BLaER1 treated with 17β-estradiol and CSF1 and Interleukin-3, amounts not matched to agents 10 nM and 100 nM (cell line): Measurements from ENCODE around the gene OSBPL9.
A peak's percentile ranks its signal among the peaks of the same experiment; 100 is the strongest.

Experiments used
- H3K27ac ChIP-seq, 11 experiments: shearing (Covaris generic); formaldehyde crosslinking; 2 replicates each; pipeline ENCODE4 v1.8.1; 2022
- H3K27me3 ChIP-seq, 11 experiments: shearing (Covaris generic); formaldehyde crosslinking; 2 replicates each; pipeline ENCODE4 v1.8.1; 2022
- H3K36me3 ChIP-seq, 11 experiments: shearing (Covaris generic); formaldehyde crosslinking; 2 replicates each; pipeline ENCODE4 v1.8.1; 2022
- H3K4me1 ChIP-seq, 10 experiments: shearing (Covaris generic); formaldehyde crosslinking; 2 replicates each; pipeline ENCODE4 v1.8.1; 2022
- H3K4me2 ChIP-seq, 11 experiments: shearing (Covaris generic); formaldehyde crosslinking; 2 replicates each; pipeline ENCODE4 v1.8.1; 2022
- H3K4me3 ChIP-seq, 10 experiments: shearing (Covaris generic); formaldehyde crosslinking; 2 replicates each; pipeline ENCODE4 v1.8.1; 2022
- H3K9ac ChIP-seq, 11 experiments: shearing (Covaris generic); formaldehyde crosslinking; 2 replicates each; pipeline ENCODE4 v1.8.1; 2022
- H3K9me3 ChIP-seq, 11 experiments: shearing (Covaris generic); formaldehyde crosslinking; replicated peaks in 1 of 11; 2 replicates each; pipeline ENCODE4 v1.8.1; 2022
- H4K20me1 ChIP-seq, 11 experiments: shearing (Covaris generic); formaldehyde crosslinking; 2 replicates each; pipeline ENCODE4 v1.8.1; 2022
- Cebpa-rat ChIP-seq, 11 experiments: shearing (Covaris generic); IDR thresholded peaks; 2 replicates each; pipeline ENCODE4 v1.8.1; 2022

OSBPL9 gene

DNA sequence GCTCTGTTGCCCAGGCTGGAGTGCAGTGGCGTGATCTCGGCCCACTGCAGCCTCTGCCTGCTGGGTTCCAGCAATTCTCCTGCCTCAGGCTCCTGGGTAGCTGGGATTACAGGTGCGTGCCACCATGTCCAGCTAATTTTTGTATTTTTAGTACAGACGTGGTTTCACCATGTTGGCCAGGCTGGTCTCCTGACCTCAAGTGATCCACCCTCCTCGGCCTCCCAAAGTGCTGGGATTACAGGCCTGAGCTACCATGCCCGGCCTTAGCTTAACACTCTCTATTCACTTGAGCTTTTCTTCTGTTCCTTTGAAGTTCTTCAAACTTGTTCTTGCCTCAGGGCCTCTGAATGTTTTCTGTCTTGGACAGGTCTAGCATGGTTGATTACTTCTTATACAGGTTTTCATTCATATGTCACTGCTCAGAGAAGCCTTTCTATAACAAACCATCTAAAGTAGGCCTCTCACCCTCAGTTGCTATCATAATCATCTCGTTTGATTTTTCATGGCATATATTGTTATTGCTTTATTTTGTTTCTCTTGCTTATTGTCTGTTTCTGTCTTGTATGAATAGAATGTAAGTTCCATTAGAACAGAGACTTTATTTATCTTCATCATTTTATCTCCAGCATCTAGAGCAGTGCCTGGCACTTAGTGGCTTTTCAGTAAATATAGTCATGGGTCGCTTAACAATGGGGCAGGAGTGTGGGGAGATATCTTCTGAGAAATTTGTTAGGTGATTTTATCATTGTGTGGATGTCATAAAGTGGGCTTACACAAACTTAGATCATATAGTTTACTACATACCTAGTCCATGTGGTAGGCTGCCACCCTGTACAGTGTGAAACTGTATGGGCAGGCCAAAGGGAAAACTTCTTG, 12.1 kb downstream of the OSBPL9 start:
- Histone ChIP-seq H3K9ac (no peak overlapping the region), H3K4me1 (peaks cover 4 to 23% (median 14%) of the 10 kb centered on the region in 10 experiments; a peak in 17 of 20 replicates)
- TF ChIP-seq Cebpa-rat (IDR thresholded peaks at IDR 0.05): no peak

DNA sequence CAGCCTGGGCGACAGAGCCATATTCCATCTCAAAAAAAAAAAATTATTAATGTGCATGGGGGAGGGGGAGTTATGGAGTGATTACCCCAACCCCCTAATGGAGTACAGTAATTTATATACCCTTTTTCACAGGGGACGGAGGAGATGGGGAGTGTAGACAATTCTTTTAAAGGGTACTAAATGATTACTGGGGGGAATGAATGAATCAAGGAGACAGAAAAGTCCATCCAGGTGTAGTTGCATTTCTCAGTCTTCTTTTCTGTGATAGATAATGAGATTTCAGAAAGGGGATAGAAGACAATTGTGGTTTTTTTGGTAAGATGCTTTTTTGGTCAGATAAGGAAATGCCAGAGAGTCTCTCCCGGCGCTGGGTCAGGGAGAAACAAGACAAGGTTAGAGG, 13.0 kb downstream of the OSBPL9 start:
- TF ChIP-seq Cebpa-rat (IDR thresholded peaks at IDR 0.05): no peak
- H3K27ac ChIP-seq: no peak overlapping the region
- H3K9me3 ChIP-seq: no peaks in the 10 kb centered on the region
- no peak overlapping the region for H3K9ac ChIP-seq
- H3K4me3 ChIP-seq: no peak overlapping the region
- no peak overlapping the region for H3K4me2 ChIP-seq
- peaks cover 8 to 24% (median 16%) of the 10 kb centered on the region in 10 experiments; a peak in 19 of 20 replicates for H3K4me1 ChIP-seq
- H3K36me3 ChIP-seq: peaks cover 0 to 6% (median 0%) of the 10 kb centered on the region in 11 experiments; a peak in 4 of 22 replicates
- H3K27me3 ChIP-seq: no peaks in the 10 kb centered on the region
- peaks cover 0 to 53% (median 5%) of the 10 kb centered on the region in 11 experiments; a peak in 8 of 22 replicates for H4K20me1 ChIP-seq

More for the DNA sequence above, 12.1 kb downstream of the OSBPL9 start:
- H3K27ac ChIP-seq: no peak overlapping the region
- H3K9me3 ChIP-seq: no peaks in the 10 kb centered on the region
- no peaks in the 10 kb centered on the region for H3K27me3 ChIP-seq
- peaks cover 0 to 43% (median 5%) of the 10 kb centered on the region in 11 experiments; a peak in 6 of 22 replicates for H4K20me1 ChIP-seq
- no peak overlapping the region for H3K4me2 ChIP-seq
- peaks cover 0 to 6% (median 0%) of the 10 kb centered on the region in 11 experiments; a peak in 4 of 22 replicates for H3K36me3 ChIP-seq
- no peak overlapping the region for H3K4me3 ChIP-seq

DNA sequence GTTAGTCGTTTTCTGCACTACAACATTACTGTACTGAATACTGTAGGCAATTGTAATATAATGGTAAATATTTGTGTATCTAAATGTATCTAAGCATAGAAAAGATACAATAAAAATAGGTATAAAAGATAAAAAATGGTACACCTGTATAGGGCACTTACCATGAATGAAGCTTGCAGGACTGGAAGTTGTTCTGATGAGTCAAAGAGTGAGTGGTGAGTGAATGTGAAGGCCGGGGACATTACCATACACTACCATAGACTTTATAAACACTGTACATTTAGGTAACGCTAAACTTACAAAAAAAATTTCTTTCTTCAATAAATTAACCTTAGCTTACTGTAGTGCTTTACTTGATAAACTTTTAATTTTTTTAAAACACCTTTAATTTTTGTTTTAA, 13.5 kb downstream of the OSBPL9 start:
- Histone ChIP-seq H3K4me3 (no peak overlapping the region), H3K36me3 (peaks cover 0 to 6% (median 0%) of the 10 kb centered on the region in 11 experiments; a peak in 4 of 22 replicates), H3K27ac (no peak overlapping the region), H4K20me1 (peaks cover 0 to 57% (median 6%) of the 10 kb centered on the region in 11 experiments; a peak in 8 of 22 replicates), H3K4me2 (no peak overlapping the region), H3K27me3 (no peaks in the 10 kb centered on the region), H3K9me3 (no peaks in the 10 kb centered on the region), H3K9ac (no peak overlapping the region), H3K4me1 (peaks cover 10 to 20% (median 15%) of the 10 kb centered on the region in 10 experiments; a peak in 19 of 20 replicates)
- TF ChIP-seq Cebpa-rat (IDR thresholded peaks at IDR 0.05): no peak

DNA sequence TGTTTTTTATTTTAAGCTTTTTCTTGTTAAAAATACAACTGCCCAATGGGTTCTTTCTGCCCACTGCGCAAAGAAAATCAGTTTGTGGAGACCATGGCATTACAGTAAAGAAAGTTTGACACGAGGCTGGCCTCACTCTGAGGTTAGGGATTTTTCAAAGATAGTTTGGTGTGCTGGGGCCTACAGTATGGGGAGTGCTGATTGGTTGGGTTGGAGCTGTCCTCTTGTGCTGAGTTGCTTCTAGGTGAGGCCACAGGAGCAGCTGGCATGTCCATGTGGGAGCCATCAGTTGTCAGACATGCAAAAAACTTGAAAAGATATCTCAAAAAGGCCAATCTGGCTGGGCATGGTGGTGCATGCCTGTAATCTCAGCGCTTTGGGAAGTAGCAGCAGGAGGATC, 14.0 kb downstream of the OSBPL9 start:
- H3K4me2 ChIP-seq: no peak overlapping the region
- peaks cover 0 to 6% (median 0%) of the 10 kb centered on the region in 11 experiments; a peak in 4 of 22 replicates for H3K36me3 ChIP-seq
- no peak overlapping the region for H3K4me3 ChIP-seq
- no peaks in the 10 kb centered on the region for H3K9me3 ChIP-seq
- no peaks in the 10 kb centered on the region for H3K27me3 ChIP-seq
- no peak overlapping the region for H3K27ac ChIP-seq
- no peak for TF ChIP-seq Cebpa-rat (IDR thresholded peaks at IDR 0.05)
- no peak overlapping the region for H3K9ac ChIP-seq
- peaks cover 0 to 62% (median 7%) of the 10 kb centered on the region in 11 experiments; a peak in 9 of 22 replicates for H4K20me1 ChIP-seq
- peaks cover 8 to 17% (median 14%) of the 10 kb centered on the region in 10 experiments; a peak in 19 of 20 replicates for H3K4me1 ChIP-seq

DNA sequence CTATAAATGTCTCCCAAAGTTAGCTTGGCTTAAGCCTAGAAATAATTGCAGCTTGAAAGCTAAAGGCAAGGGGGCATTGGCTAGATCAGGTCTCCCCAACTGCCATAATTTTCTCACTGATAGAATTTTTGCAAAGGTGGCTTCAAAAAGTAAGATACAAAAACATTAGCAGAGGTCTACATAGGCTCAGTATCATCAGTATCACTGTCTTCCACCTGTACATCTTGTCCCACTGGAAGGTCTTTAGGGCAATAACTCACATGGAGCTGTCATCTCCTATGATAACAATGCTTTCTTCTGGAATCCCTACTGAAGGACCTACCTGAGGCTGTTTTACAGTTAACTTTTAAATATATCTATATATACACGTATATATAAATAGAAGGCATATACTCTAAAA, 14.9 kb downstream of the OSBPL9 start:
- no peak for TF ChIP-seq Cebpa-rat (IDR thresholded peaks at IDR 0.05)
- no peak overlapping the region for H3K4me3 ChIP-seq
- no peak overlapping the region for H3K4me2 ChIP-seq
- H3K4me1 ChIP-seq: peaks cover 8 to 19% (median 14%) of the 10 kb centered on the region in 10 experiments; a peak in 19 of 20 replicates
- no peaks in the 10 kb centered on the region for H3K27me3 ChIP-seq
- H3K27ac ChIP-seq: no peak overlapping the region
- peaks cover 0 to 6% (median 0%) of the 10 kb centered on the region in 11 experiments; a peak in 4 of 22 replicates for H3K36me3 ChIP-seq
- no peak overlapping the region for H3K9ac ChIP-seq
- H4K20me1 ChIP-seq: peaks cover 0 to 68% (median 7%) of the 10 kb centered on the region in 11 experiments; a peak in 9 of 22 replicates
- no peaks in the 10 kb centered on the region for H3K9me3 ChIP-seq

DNA sequence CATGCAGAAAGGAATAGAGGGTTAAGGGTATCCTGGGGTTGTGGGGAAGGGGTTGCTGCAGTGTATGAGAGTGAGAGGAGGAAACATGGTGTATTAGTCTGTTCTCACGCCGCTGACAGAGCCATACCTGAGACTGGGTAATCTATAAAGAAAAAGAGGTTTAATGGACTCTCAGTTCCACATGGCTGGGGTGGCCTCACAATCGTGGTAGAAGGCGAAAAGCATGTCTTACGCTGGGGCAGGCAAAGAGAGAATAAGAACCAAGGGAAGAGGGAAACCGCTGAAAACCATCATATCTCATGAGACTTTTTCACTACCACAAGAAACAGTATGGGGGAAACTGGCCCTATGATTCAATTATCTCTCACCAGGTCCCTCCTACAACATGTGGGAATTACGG, 17.7 kb downstream of the OSBPL9 start:
- H3K27me3 ChIP-seq: no peaks in the 10 kb centered on the region
- H3K9ac ChIP-seq: no peak overlapping the region
- H4K20me1 ChIP-seq: peaks cover 0 to 68% (median 7%) of the 10 kb centered on the region in 11 experiments; a peak in 9 of 22 replicates
- no peak overlapping the region for H3K27ac ChIP-seq
- H3K4me1 ChIP-seq: peaks cover 11 to 25% (median 14%) of the 10 kb centered on the region in 10 experiments
- H3K36me3 ChIP-seq: peaks cover 0 to 6% (median 0%) of the 10 kb centered on the region in 11 experiments; a peak in 4 of 22 replicates
- no peak overlapping the region for H3K4me3 ChIP-seq
- TF ChIP-seq Cebpa-rat (IDR thresholded peaks at IDR 0.05): no peak
- peak overlapping the region; percentile 6 to 57 (median 46); a peak in 19 of 22 replicates for H3K4me2 ChIP-seq
- H3K9me3 ChIP-seq: no peaks in the 10 kb centered on the region

DNA sequence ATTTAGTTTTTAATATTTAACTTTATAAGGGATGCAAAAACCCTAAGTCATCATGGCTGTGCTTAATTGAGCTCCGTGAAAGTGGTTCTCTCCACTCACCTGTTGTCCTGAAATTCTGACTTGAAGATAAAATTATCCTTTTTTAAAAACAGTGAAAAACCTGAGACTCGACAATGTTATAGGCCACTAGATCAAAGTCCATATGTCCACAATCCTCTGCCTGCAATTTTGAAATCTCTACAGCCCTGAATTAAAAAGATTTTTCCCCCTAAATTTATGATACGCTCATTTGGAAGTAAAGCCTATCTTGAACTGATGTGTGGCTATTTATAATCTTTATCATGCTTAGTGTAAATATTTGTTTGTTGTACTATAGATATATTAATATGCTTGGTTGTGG, 18.7 kb downstream of the OSBPL9 start:
- no peak overlapping the region for H3K4me2 ChIP-seq
- H3K36me3 ChIP-seq: peaks cover 0 to 6% (median 0%) of the 10 kb centered on the region in 11 experiments; a peak in 4 of 22 replicates
- no peak overlapping the region for H3K9ac ChIP-seq
- no peaks in the 10 kb centered on the region for H3K27me3 ChIP-seq
- H3K27ac ChIP-seq: no peak overlapping the region
- no peak for TF ChIP-seq Cebpa-rat (IDR thresholded peaks at IDR 0.05)
- peaks cover 0 to 70% (median 7%) of the 10 kb centered on the region in 11 experiments; a peak in 10 of 22 replicates for H4K20me1 ChIP-seq
- peaks cover 11 to 25% (median 14%) of the 10 kb centered on the region in 10 experiments for H3K4me1 ChIP-seq
- no peak overlapping the region for H3K4me3 ChIP-seq
- no peaks in the 10 kb centered on the region for H3K9me3 ChIP-seq

DNA sequence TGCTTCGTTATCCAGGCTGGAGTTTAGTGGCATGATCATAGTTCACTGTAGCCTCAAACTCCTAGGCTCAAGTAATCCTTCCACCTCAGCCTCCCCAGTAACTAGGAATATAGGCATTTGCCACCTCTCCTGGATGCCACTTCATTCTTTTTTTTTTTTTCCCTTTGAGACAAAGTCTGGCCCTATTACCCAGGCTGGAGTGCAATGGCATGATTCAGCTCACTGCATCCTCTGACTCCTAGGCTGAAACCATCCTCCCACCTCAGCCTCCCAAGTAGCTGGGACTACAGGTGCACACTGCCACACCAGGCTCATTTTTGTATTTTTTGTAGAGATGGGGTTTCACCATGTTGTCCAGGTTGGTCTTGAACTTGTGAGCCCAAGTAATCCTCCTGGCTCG, 19.3 kb downstream of the OSBPL9 start:
- Histone ChIP-seq H4K20me1 (peaks cover 0 to 70% (median 7%) of the 10 kb centered on the region in 11 experiments; a peak in 10 of 22 replicates), H3K4me2 (no peak overlapping the region), H3K9ac (no peak overlapping the region), H3K36me3 (peaks cover 0 to 5% (median 0%) of the 10 kb centered on the region in 11 experiments; a peak in 3 of 22 replicates), H3K9me3 (no peaks in the 10 kb centered on the region), H3K27ac (no peak overlapping the region), H3K4me3 (no peak overlapping the region), H3K4me1 (peaks cover 11 to 25% (median 14%) of the 10 kb centered on the region in 10 experiments), H3K27me3 (no peaks in the 10 kb centered on the region)
- no peak for TF ChIP-seq Cebpa-rat (IDR thresholded peaks at IDR 0.05)
